SW480 (cell line): ENCODE data around the gene STX8.
A peak's percentile ranks its signal among the peaks of the same experiment; 100 is the strongest.

Experiments
- DNase-seq: peaks from one replicate; pipeline ENCODE4 v3.0.0-alpha.2; 2016; ENCODE audit warnings: low spot score

Gene STX8

GRCh38 chr17:9292561-9292941 lies 283.1 kb downstream of the STX8 start:
- no peak for DNase-seq

- DNase-seq: peak; percentile 33
These were observed 283.6 kb downstream of the STX8 start for GRCh38 chr17:9291912-9292560.

DNA sequence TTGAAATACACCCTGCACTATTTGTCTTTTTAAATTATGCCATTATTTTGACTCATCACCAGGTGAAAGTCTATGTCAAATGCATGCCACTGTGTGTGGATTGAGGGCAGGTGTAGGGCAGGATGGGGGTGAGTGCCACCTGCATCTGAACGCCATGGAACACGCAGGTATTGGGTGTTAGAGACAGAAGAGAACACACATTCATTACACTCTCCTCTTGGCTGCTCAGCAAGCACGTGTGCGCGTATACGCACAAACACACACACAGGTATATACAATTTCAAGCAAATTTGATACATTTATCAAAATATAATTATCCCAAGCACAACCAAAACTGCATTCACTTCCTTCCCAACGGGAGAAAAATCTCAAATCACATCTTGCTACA lies 285.4 kb downstream of the STX8 start:
- DNase-seq: no peak

DNA sequence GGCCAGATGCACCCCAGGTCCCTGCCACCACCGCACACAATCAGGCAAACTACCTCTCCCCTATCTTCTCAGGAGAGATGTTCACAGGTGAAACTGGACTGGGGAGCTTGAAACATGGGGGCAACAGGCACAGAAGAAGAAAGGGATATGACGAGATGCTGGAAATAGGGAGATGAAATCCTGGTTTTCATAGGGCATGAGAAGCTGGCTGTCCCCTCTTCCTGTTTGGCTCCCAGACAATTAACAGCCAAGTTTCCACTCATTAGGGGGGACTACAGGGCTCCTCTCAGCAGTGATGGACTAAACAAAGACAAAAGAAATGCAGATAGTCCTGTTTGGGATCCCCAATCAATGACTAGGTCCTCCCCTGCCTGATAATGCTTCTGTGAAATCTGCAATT lies 288.3 kb downstream of the STX8 start:
- DNase-seq: no peak

GRCh38 chr17:9286434-9286833 lies 289.2 kb downstream of the STX8 start:
- no peak for DNase-seq

DNA sequence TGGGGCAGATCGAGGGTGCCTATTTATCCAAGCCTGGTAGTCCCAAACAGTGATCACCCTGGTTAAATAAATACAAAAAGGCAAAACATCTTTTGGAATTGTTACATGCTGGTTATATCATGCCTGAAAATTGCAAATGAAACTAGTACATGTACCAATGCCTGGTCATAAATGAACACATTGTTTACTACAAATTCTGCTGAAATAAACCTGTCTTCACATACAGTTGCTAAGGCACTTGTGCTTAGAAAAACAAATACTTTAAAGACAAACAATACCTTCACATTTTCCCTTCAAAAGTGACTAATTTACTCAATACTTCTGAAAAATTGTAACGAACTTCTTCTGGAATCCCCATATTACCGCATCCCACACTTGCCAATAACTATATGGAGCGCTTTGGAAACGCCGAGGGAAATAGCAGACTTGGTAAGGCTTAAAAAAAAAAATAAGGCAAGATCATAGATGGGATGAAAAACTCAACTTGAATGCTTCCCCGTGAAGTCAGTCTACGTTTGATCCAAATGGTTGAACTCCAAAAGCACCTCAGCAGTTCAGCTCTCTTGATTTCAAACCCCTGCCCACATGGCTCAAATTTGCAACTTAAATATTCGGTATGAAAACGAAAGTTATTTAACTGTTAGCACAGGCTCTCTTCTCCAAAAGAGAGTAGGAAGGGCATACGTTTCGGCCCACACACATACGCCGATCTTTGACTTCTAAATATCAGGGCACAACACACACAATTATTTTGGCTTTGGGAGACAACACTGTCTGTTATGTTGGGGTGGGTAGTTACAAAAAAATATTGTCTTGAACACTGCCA lies 289.8 kb downstream of the STX8 start:
- DNase-seq: no peak

DNA sequence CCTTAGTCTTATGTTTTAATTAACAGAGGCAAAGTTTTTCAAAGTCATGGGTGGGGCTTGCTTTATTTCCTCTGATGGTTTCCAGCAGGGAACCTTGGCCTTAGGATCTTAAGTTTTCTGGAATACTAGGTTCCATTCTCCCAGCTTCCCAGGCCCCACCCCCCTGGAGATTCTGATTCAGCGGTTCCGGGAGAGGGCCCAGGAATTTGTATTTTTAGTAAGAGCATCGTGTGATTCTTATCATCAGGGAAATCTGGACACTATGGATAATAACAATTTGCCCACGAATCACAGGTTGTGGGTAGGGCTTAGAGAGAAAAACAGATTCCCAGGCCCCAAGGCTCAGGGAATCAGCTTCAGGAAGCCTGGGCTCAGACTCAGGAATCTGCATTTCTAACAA lies 290.7 kb downstream of the STX8 start:
- no peak for DNase-seq

DNA sequence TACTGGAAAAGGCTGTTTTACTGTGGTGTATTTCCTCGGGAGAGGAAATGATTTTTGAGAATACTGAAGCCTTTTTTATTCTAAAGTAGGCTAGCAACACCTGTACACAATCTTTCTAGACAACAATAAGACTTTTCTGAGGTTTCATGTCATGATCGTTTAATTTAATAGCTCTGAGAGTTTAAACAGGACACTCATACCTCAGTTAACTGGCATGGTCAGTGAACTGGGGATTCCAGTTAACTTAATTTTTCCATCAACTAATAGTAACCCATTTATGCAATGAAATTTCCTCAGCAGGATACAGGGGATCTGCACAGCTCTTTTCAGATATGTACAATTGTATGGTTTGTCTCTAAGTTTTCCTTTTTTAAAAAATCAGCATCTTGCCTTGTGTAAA lies 291.7 kb downstream of the STX8 start:
- no peak for DNase-seq

DNA sequence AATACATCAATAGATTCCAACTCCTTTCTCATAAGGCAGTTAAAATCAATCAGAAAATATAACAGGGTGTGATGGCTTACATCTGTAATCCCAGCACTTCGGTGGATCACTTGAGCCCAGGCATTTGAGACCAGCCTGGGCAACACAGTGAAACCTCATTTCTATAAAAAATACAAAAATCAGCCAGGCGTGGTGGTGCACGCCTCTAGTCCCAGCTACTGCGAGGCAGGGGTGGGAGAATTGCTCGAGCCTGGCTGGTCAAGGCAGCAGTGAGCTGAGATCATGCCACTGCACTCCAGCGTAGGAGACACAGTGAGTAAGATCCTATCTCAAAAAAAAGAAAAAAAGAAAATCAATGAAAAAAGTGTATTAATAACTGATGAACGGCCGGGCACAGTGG lies 295.7 kb downstream of the STX8 start:
- DNase-seq: no peak

GRCh38 chr17:9274973-9275372 lies 300.6 kb downstream of the STX8 start:
- DNase-seq: no peak

DNA sequence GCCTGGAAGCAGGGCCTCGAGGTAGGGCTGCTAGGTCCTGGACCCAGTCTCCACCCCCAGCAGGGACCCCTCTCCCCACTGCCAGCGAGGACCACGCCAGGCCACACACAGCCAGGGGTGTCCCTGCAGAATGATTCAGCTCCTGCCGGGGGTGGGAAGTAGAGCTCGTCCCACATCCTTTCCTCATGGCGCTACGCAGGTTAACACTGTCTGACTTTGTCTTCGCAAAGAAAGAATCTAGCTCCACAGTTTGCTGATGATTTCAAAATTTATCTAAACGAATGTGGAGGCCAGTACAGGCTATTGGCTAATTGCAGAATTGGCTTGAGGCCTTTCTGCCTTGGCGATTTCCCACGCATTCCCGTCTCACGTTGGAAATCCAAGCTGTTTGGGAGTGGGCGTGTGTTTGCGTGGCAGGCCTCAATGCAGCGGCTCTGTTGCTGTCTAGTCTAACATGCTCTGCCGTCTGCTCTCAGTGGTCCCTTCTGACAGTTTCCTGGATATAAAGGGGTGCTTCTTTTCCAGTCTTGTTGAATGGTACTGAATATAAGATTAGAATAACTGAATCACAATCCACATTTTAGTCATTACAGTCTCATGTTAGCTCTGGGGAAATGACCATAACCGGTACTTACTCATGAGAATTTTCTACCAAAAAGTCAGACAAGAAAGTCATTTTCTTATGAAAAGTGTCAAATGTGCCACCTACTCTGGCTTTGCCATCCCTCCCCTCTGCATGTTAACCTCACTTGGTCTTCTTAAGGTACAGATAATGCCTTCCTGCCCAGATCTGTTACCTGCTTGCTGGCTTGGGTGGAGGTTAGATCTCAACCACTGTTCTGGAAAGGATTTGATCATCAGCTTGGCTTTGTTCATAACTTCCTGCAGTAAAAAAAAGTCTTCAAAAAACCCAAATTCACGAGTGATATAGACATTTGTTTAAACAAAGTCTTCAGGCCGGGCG lies 301.9 kb downstream of the STX8 start:
- DNase-seq: no peak

DNA sequence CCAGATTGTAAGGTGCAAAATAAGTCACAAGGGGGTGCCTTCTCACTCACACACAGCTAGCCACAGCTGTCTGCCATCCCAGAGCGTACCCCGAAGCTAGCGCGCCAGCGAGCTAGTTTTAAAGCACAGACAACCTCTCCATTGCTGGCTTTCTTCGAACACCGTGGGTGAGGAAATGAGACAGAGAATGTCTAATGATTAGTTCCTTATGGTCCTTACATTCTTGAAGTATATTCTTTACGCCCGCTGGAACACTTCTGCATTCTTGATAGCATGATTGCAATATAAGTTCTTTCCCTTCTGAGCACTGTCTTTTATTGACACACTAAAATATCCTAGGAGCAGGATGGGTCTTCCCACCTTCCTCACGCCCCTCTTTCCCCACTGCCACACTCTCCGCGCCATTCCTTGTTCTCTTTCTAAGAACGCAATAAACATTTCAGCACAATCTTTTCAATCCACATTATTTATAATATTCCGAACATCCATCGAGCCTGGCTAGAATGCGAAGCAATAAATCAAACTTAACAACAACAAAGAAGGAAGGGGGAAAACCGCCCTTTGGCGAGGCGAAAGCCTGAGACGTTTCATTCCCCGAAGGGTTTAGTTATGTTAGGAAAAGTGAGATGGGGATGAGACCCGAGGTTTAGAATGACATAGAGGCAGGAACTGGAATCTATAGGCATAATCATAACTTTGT lies 303.0 kb downstream of the STX8 start:
- DNase-seq: no peak

DNA sequence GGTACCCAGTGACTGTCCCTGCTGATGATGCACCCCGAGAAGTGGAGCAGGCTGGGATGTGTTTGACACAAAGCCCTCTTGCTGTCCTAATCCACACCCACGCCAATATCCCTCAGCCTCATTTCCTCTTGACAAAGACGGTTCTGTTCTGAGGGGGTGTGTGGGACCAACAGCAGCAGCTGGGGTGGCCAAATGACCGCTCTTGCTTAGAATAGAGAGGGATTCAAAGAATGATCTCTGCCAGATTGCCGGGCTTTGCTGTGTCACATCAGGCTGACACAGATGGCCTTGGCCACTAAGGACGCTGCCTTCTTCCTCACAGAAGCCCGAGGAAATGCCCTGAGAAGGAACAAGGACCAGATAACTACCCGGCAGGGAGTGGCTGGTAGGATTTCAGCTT lies 303.6 kb downstream of the STX8 start:
- no peak for DNase-seq

GRCh38 chr17:9270921-9271320 lies 304.7 kb downstream of the STX8 start:
- DNase-seq: no peak

DNA sequence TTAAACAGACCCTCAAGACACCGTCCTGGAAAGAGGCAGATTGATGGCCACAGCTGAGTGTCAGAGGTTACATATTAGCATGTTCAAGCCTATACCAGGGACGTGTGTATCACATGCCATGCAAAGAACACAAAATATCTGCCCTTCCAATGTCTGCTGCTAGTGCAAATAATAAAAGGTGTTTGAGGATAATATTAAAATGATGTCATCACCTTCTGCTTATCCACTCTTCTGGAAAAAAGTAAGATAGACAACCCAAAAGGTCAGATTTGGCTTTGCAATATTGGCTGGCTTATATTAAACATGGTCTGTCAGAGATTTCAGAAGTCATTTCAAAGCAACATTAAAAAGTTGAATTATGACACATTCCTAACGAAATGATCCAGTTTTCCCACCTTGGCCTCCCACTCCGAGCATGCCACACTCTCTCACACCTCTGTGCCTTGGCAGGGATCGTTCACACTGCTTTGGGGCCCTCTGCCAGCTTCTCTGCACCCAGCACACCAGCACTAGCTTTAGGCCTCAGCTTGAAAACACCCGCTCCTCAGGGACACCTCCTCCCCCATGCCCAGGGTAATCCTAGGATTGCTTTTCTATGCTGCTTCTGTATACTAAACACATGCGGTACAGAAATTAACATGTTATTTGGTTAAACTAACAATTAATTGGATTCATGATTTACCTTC lies 306.1 kb downstream of the STX8 start:
- DNase-seq: no peak

DNA sequence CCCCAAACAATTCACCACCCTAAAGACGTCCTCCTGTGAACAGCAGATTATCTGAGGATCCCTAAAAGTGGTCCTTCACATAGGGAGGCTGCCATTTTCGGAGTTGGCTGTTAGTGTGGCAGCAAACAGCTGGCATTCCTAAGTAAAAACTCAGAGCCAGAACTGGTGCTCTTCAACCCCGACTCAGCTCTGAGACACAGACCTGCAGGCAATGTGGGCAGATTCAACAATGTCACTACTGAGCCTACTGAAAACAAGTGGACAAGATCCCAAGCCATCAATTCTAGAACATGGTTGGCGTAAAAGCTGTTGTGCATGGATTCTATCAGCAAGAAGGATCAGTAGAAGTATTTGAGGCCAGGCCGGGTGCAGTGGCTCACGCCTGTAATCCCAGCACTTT lies 307.1 kb downstream of the STX8 start:
- DNase-seq: no peak

- peak; percentile 53 for DNase-seq
These were observed 308.9 kb downstream of the STX8 start for GRCh38 chr17:9266697-9267117.

DNA sequence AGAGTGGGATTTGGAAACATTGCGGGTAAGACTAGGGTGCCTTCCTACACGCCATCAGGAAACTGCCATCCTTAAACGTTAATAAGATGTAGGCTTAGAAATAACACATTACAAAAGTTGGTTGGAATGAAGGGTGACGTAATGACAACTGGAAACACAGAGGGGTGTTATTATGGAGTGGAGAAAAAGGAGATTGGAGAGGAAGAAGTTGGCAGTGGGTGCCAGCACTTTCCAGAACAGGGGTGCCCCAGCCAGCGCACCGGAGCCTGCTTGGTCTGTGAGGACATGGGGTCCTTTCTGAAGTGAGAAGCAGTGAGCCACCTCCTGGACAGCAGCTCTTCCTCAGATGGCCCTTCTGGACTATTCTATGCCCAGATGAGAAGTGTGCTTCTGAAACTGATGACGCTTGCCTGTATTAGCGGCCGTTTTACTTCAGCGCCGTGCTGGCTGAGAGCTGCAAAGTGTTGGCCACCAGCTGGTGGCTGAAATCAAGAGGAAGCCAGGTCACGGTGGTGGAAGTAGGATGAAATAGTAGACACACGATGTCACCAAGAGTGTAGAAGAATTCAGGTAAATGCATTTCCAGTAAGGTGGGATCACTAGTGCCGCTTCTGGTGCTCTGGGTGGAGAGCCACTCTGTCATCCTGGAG lies 309.5 kb downstream of the STX8 start:
- no peak for DNase-seq

GRCh38 chr17:9261081-9262012 lies 314.3 kb downstream of the STX8 start:
- DNase-seq: no peak

- DNase-seq: no peak
These were observed 316.2 kb downstream of the STX8 start for GRCh38 chr17:9259419-9259818.
